ENCODE data around the gene NUBPL.

NUBPL gene

DNA sequence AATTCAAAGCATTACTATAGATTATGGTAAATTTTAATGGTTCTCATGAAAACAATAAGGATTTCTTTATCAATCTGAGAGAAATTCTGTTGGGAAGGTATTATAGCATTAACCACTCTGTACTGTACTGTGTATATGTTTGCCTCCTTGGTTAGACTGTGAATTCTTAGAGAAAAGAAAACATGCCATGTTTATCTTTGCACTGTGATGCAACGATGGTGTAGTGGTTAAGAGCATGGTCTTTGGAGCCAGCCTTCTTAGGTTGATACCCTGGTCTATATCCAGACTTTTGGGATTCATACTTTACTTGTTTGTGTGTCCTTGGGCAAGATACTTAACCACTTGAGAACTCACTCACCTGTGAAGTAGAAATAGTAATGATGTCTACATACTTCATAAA is 32.2 kb upstream of the NUBPL start:
- Histone ChIP-seq H3K9me3 (ENCODE audit: insufficient read depth, low read depth, low read length) (no peaks in the 10 kb centered on the region), H3K4me2 (ENCODE audit: low read depth, low read length, poor library complexity, severe bottlenecking) (no peak overlapping the region), H3K4me1 (ENCODE audit: insufficient read depth, low read length, poor library complexity, severe bottlenecking) (no peaks in the 10 kb centered on the region), H4K20me1 (ENCODE audit: insufficient read depth, low read length, poor library complexity, severe bottlenecking) (no peaks in the 10 kb centered on the region), H2AFZ (ENCODE audit: low read length) (no peak overlapping the region), H3K36me3 (ENCODE audit: insufficient read depth, low read length) (no peaks in the 10 kb centered on the region), H3K9ac (ENCODE audit: low read depth, low read length, poor library complexity, severe bottlenecking) (no peak overlapping the region), H3K9me2 (replicated peaks; ENCODE audit: low read depth, low read length) (no peaks in the 10 kb centered on the region), H3K79me2 (ENCODE audit: insufficient read depth, low read length) (no peaks in the 10 kb centered on the region), H3K27me3 (ENCODE audit: insufficient read depth, low read length, poor library complexity, severe bottlenecking) (no peaks in the 10 kb centered on the region), H3K4me3 (ENCODE audit: low read length, poor library complexity, severe bottlenecking) (no peak overlapping the region), H3F3A (ENCODE audit: low read depth) (no peaks in the 10 kb centered on the region)
- TF ChIP-seq, protein P1, sequence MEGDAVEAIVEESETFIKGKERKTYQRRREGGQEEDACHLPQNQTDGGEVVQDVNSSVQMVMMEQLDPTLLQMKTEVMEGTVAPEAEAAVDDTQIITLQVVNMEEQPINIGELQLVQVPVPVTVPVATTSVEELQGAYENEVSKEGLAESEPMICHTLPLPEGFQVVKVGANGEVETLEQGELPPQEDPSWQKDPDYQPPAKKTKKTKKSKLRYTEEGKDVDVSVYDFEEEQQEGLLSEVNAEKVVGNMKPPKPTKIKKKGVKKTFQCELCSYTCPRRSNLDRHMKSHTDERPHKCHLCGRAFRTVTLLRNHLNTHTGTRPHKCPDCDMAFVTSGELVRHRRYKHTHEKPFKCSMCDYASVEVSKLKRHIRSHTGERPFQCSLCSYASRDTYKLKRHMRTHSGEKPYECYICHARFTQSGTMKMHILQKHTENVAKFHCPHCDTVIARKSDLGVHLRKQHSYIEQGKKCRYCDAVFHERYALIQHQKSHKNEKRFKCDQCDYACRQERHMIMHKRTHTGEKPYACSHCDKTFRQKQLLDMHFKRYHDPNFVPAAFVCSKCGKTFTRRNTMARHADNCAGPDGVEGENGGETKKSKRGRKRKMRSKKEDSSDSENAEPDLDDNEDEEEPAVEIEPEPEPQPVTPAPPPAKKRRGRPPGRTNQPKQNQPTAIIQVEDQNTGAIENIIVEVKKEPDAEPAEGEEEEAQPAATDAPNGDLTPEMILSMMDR (conservative IDR thresholded peaks at IDR 0.05; ENCODE audit: low read length): no peak
- no peak for TF ChIP-seq EZH2phosphoT487 (IDR thresholded peaks at IDR 0.05; ENCODE audit: borderline replicate concordance)

DNA sequence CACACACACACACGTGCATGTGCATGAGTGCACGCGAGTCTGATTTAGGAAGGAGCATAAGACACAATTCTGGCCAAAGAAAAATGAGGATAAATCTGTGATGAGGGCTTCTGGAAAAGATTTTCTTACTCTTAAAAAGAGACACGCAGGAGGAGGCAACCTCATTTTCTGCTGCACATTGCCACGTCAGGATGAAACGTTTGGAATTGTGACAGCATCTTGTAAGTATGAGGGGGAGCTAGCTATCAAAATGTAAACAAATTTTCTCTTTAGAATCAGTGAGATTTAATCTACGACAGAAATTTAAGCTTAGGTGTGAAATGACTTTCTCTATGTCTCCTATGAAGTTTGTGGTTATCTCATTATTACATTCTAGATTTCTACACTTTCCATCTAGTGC is 31.1 kb upstream of the NUBPL start:
- TF ChIP-seq EZH2phosphoT487 (IDR thresholded peaks at IDR 0.05; ENCODE audit: borderline replicate concordance): no peak
- TF ChIP-seq, protein P1 (conservative IDR thresholded peaks at IDR 0.05; ENCODE audit: low read length): no peak
- Histone ChIP-seq H3F3A (ENCODE audit: low read depth) (no peaks in the 10 kb centered on the region), H3K79me2 (ENCODE audit: insufficient read depth, low read length) (no peaks in the 10 kb centered on the region), H3K27me3 (ENCODE audit: insufficient read depth, low read length, poor library complexity, severe bottlenecking) (no peaks in the 10 kb centered on the region), H3K9me3 (ENCODE audit: insufficient read depth, low read depth, low read length) (no peaks in the 10 kb centered on the region), H3K9me2 (replicated peaks; ENCODE audit: low read depth, low read length) (no peaks in the 10 kb centered on the region), H2AFZ (ENCODE audit: low read length) (no peak overlapping the region), H3K4me1 (ENCODE audit: insufficient read depth, low read length, poor library complexity, severe bottlenecking) (no peaks in the 10 kb centered on the region), H3K4me3 (ENCODE audit: low read length, poor library complexity, severe bottlenecking) (no peak overlapping the region), H3K9ac (ENCODE audit: low read depth, low read length, poor library complexity, severe bottlenecking) (no peak overlapping the region), H4K20me1 (ENCODE audit: insufficient read depth, low read length, poor library complexity, severe bottlenecking) (no peaks in the 10 kb centered on the region), H3K36me3 (ENCODE audit: insufficient read depth, low read length) (no peaks in the 10 kb centered on the region), H3K4me2 (ENCODE audit: low read depth, low read length, poor library complexity, severe bottlenecking) (no peak overlapping the region)

DNA sequence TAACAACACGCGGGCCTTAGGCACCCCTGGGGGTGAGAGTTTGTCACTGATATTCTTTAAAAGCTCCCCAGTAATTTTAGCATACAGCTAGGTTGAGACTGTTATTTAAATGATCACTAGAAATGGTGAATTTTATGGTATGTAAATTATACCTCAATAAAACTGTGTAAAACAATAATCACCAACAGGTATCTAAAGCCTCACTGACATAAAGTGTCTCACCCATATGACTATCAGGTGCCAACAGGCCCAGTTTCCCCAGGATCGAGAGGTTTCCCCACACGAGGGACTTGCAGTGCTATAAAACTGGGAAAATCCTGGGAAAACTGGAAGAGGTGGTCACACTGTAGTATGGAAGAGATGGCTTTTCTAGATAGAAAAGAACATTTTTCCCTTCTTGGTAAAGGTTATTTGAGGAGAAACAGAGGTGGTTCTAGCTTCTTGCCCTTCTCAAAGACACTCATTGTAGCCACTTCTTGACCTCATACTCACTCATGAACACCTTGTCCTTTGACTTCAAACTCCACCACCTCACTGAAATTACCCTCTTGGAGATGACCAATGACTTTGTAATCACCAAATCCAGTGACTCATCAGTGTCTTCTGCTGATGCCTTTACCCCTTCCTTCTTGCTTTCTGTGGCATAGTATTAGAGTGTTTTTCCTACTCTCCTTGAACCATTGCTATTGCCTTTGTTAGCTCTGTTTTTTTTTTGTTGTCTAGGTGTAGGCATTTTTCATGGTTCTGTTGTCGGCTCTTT is 24.8 kb upstream of the NUBPL start:
- Histone ChIP-seq H3K4me1 (ENCODE audit: insufficient read depth, low read length, poor library complexity, severe bottlenecking) (no peaks in the 10 kb centered on the region), H3K9me3 (ENCODE audit: insufficient read depth, low read depth, low read length) (no peaks in the 10 kb centered on the region), H3K27me3 (ENCODE audit: insufficient read depth, low read length, poor library complexity, severe bottlenecking) (no peaks in the 10 kb centered on the region), H4K20me1 (ENCODE audit: insufficient read depth, low read length, poor library complexity, severe bottlenecking) (no peaks in the 10 kb centered on the region), H3K4me3 (ENCODE audit: low read length, poor library complexity, severe bottlenecking) (no peak overlapping the region), H3K9me2 (replicated peaks; ENCODE audit: low read depth, low read length) (no peaks in the 10 kb centered on the region), H3K79me2 (ENCODE audit: insufficient read depth, low read length) (no peaks in the 10 kb centered on the region), H3K36me3 (ENCODE audit: insufficient read depth, low read length) (no peaks in the 10 kb centered on the region), H3K4me2 (ENCODE audit: low read depth, low read length, poor library complexity, severe bottlenecking) (no peak overlapping the region), H2AFZ (ENCODE audit: low read length) (no peak overlapping the region), H3K9ac (ENCODE audit: low read depth, low read length, poor library complexity, severe bottlenecking) (no peak overlapping the region), H3F3A (ENCODE audit: low read depth) (no peaks in the 10 kb centered on the region)
- TF ChIP-seq, protein P1 (conservative IDR thresholded peaks at IDR 0.05; ENCODE audit: low read length): no peak
- TF ChIP-seq EZH2phosphoT487 (IDR thresholded peaks at IDR 0.05; ENCODE audit: borderline replicate concordance): no peak
